Ovary (tissue), 9 donors: Measurements from ENCODE around the gene CD109. TPM values are rescaled to one million over a fixed set of nuclear protein-coding genes. Genes with fewer than 3 reads are reported as not detected.

ENCODE experiments used
- DNase-seq, 5 donors: peaks; one replicate each; pipeline ENCODE4 v3.0.0-alpha.2; 2019 to 2020
- H3K27ac ChIP-seq, 2 donors: fragments of 200-600 bp; one replicate each; pipeline versions ENCODE4 v1.5.1 to v1.8.0; 2019 to 2022
- H3K27me3 ChIP-seq: fragments of 200-600 bp; one replicate; pipeline ENCODE4 v1.8.0; 2022
- H3K36me3 ChIP-seq: fragments of 200-600 bp; sonication (generic); one replicate; pipeline ENCODE4 v1.5.1; 2019
- H3K4me1 ChIP-seq: one replicate; pipeline ENCODE4 v1.8.1; 2013; ENCODE audit warnings: mild to moderate bottlenecking, moderate library complexity; ENCODE audit not compliant: insufficient read depth
- H3K4me3 ChIP-seq: fragments of 200-600 bp; sonication (generic); one replicate; pipeline ENCODE4 v1.5.1; 2017
- H3K9me3 ChIP-seq, 2 donors: fragments of 200-600 bp in 1 of 2; sonication (generic) in 1 of 2; one replicate each; pipeline versions ENCODE4 v1.5.1 to v1.8.1; 2013 to 2019; ENCODE audit warnings: mild to moderate bottlenecking in 1 of 2, moderate library complexity in 1 of 2
- CTCF ChIP-seq, 3 donors: fragments of 450-650 bp in 2 of 3; fragments of 200-600 bp in 1 of 3; IDR thresholded peaks; one replicate each; pipeline versions ENCODE4 v1.5.1 to v1.8.0; 2016 to 2022; ENCODE audit warnings: antibody characterized with exemption in 3 of 3, mild to moderate bottlenecking in 1 of 3
- EP300 ChIP-seq: sonication (generic); formaldehyde crosslinking; IDR thresholded peaks from one replicate; pipeline ENCODE4 v1.6.1; 2017; ENCODE audit warnings: antibody characterized with exemption
- POLR2A ChIP-seq: fragments of 450-650 bp; IDR thresholded peaks from one replicate; pipeline ENCODE4 v1.6.1; 2017; ENCODE audit warnings: antibody characterized with exemption, mild to moderate bottlenecking, moderate library complexity
- WGBS, 3 donors: extraction: QIAGEN DNeasy Blood & Tissue Kit in 1 of 3; methylation state at CpG; one replicate each; pipeline versions ENCODE4 v1.1.5 to v1.1.7; 2013 to 2017; 5-methylcytosine and 5-hydroxymethylcytosine counted together
- intact Hi-C, 4 donors: fragments of 100-400 bp; cut with DNase I; formaldehyde crosslinking; loops; one replicate each; pipeline versions ENCODE4 v1.11.0 to v1.15.1; 2022 to 2023
- polyA plus RNA-seq, 2 donors: library from polyadenylated mRNA; stranded (reverse); fragments of 200-250 nt in 1 of 2; fragments of 350-450 nt in 1 of 2; fragmentation: Illumina TruSeq in 1 of 2; extraction: RNeasy Lipid Tissue Mini Kit (QIAGEN cat#74804) in 1 of 2; gene quantifications; one replicate each; pipeline ENCODE4 v1.2.3, GENCODE V29; 2013 to 2014
- total RNA-seq, 7 donors: library from RNA; depleted of rRNA in 2 of 7; stranded (reverse); fragments of >200 nt in 2 of 7; fragmentation: NEBNext Ultra II Directional in 3 of 7; extraction: Animal tissue kit (Norgen Biotek cat#: 25700) in 3 of 7; gene quantifications; one replicate each; pipeline versions ENCODE4 v1.1.0 to v1.2.4, GENCODE V29; 2016 to 2023
- donor health status: DM: no; HTN: no; CAD: no; lungs with moderate emphysema.
- donor health status: DM: no; HTN: no; CAD: no.
- donor health status: Bipolar disorder and iron deficiency.
- donor health status: DM: yes; HTN: yes; CAD: no.
- donor health status: DM: no; HTN: no; CAD: no.
- donor health status: DM: yes; HTN: yes; CAD: no.

CD109 gene
- total and polyA plus RNA-seq, 9 donors: 1.2 to 5.8 (median 3.2) TPM

GRCh38 chr6:73782911-73783310 lies 86.9 kb downstream of the CD109 start:
- intact Hi-C loops: no loop called here
- TF ChIP-seq EP300: no peak
- no peak for TF ChIP-seq POLR2A
- TF ChIP-seq CTCF (IDR thresholded peaks at IDR 0.05): no peak
- Histone ChIP-seq H3K4me3 (no peak overlapping the region), H3K4me1 (no peaks in the 10 kb centered on the region), H3K27ac (no peak overlapping the region), H3K9me3 (no peaks in the 10 kb centered on the region), H3K36me3 (no peaks in the 10 kb centered on the region), H3K27me3 (no peaks in the 10 kb centered on the region)
- WGBS, 3 donors: 22 to 44% (median 28%) methylated on average over 1 of the region's 1 CpG
- DNase-seq: no peak

GRCh38 chr6:73784726-73785505 lies 88.9 kb downstream of the CD109 start:
- Histone ChIP-seq H3K27me3 (no peaks in the 10 kb centered on the region), H3K36me3 (no peaks in the 10 kb centered on the region), H3K4me3 (no peak overlapping the region), H3K4me1 (no peaks in the 10 kb centered on the region), H3K9me3 (no peaks in the 10 kb centered on the region), H3K27ac (no peak overlapping the region)
- WGBS, 3 donors: 22 to 34% (median 28%) methylated on average over 3 of the region's 3 CpGs
- no peak for DNase-seq
- intact Hi-C loops: no loop called here
- TF ChIP-seq POLR2A (no peak), EP300 (no peak), CTCF (IDR thresholded peaks at IDR 0.05) (no peak)

GRCh38 chr6:73790574-73790973 lies 94.6 kb downstream of the CD109 start:
- Histone ChIP-seq H3K4me3 (no peak overlapping the region), H3K27me3 (no peaks in the 10 kb centered on the region), H3K9me3 (no peaks in the 10 kb centered on the region), H3K4me1 (no peaks in the 10 kb centered on the region), H3K27ac (no peak overlapping the region), H3K36me3 (no peaks in the 10 kb centered on the region)
- no peak for DNase-seq
- no peak for TF ChIP-seq EP300
- no peak for TF ChIP-seq CTCF (IDR thresholded peaks at IDR 0.05)
- no peak for TF ChIP-seq POLR2A
- intact Hi-C loops: no loop called here

GRCh38 chr6:73791336-73791735 lies 95.3 kb downstream of the CD109 start:
- DNase-seq: no peak
- TF ChIP-seq CTCF (IDR thresholded peaks at IDR 0.05): no peak
- TF ChIP-seq EP300: no peak
- TF ChIP-seq POLR2A: no peak
- no peaks in the 10 kb centered on the region for H3K4me1 ChIP-seq
- H3K9me3 ChIP-seq: no peaks in the 10 kb centered on the region
- H3K4me3 ChIP-seq: no peak overlapping the region
- H3K27me3 ChIP-seq: no peaks in the 10 kb centered on the region
- 41 to 68% (median 46%) methylated on average over 6 of the region's 6 CpGs for WGBS, 3 donors
- no peaks in the 10 kb centered on the region for H3K36me3 ChIP-seq
- intact Hi-C loops: no loop called here
- no peak overlapping the region for H3K27ac ChIP-seq
